Fibroblast of pulmonary artery (primary cell): Measurements from ENCODE around the gene PSMA5.
A peak's percentile ranks its signal among the peaks of the same experiment; 100 is the strongest.
"Not testable (repeated sequence)": the region's sequence is repeated elsewhere in the genome, so short reads cannot be mapped to it uniquely, and the experiment has no call there.

Experiments used
- DNase-seq: peaks from one replicate; pipeline ENCODE4 v3.0.0-alpha.2; 2010; ENCODE audit warnings: low read depth
- H3K4me3 ChIP-seq: replicated peaks from 2 replicates; pipeline ENCODE4 v1.5.1; 2011; ENCODE audit warnings: low read depth, mild to moderate bottlenecking, control low read depth, low read length, moderate library complexity
- TF ChIP-seq, protein P1 (sequence below): IDR thresholded peaks from 2 replicates; pipeline ENCODE4 v1.5.1; 2011; ENCODE audit warnings: mild to moderate bottlenecking, control low read depth, low read length, inconsistent platforms; ENCODE audit errors: missing control alignments

PSMA5 gene

DNA sequence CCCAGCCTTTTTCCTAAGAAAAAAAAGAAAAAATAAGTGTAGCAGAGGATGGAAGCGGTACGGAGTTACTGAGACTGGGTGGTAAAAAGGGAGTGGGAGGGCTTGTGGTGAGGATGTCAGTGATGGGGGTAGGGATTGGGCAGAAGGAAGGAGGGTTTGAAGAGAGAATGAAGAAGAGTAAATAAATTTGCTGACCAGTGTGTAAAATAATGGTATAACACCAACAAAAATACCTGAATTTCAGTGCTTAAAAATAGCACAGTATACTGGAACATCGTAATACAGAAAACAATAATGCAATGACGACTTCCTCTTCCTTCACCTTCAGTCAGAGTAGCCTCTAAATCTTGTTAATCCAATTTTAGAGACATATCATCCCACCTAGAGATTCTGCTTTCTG, 21.3 kb upstream of the PSMA5 start:
- no peak overlapping the region for H3K4me3 ChIP-seq
- DNase-seq: no peak
- TF ChIP-seq, protein P1, sequence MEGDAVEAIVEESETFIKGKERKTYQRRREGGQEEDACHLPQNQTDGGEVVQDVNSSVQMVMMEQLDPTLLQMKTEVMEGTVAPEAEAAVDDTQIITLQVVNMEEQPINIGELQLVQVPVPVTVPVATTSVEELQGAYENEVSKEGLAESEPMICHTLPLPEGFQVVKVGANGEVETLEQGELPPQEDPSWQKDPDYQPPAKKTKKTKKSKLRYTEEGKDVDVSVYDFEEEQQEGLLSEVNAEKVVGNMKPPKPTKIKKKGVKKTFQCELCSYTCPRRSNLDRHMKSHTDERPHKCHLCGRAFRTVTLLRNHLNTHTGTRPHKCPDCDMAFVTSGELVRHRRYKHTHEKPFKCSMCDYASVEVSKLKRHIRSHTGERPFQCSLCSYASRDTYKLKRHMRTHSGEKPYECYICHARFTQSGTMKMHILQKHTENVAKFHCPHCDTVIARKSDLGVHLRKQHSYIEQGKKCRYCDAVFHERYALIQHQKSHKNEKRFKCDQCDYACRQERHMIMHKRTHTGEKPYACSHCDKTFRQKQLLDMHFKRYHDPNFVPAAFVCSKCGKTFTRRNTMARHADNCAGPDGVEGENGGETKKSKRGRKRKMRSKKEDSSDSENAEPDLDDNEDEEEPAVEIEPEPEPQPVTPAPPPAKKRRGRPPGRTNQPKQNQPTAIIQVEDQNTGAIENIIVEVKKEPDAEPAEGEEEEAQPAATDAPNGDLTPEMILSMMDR: no peak

DNA sequence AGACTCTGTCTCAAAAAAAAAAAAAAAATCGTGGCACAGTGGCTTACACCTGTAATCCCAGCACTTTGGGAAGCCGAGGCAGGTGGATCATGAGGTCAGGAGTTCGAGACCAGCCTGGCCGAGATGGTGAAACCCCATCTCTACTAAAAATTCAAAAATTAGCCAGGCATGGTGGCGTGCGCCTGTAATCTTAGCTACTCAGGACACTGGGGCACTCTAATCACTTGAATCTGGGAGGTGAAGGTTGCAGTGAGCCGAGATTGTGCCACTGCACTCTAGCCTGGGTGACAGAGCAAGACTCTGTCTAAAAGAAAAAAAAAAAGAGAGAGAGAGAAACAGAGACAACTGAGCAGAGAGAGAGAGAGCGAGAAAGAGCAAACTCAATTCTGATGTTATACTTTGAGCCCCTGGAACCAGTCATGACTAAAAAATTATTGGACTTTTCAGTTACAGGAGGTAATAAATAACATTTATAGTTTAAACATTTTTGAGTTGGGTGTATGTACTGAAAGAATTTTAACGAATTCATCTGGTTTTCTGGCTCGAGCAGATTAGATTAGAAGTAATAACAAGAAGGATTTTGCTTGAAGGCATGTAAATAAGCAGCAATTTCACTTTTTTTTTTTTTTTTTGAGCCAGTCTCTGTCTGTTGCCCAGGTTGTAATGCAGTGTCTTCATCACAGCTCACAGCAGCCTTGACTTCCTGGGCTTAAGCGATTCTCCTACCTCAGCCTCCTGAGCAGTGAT, 19.9 kb upstream of the PSMA5 start:
- not testable (repeated sequence) for DNase-seq, H3K4me3 ChIP-seq

DNA sequence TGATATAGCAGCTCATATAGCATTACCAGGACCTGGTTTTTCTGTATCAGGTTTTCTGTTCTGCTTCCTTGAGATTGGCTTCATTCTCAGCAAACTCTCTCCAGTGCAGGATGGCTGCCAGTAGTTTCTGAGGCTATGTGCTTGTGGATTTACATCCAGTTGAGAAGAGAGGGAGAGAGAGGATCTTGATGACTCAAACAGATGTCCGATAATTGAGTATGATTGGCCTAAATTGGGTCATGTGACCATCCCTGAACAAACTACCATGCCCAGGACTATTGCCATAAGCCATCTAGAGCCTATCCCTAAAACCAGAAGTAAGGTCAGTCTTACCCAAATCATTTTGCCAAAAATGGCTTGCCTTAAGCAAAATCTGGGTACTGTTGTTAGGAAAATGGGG, 18.1 kb upstream of the PSMA5 start:
- TF ChIP-seq, protein P1: no peak
- no peak for DNase-seq
- H3K4me3 ChIP-seq: no peak overlapping the region

DNA sequence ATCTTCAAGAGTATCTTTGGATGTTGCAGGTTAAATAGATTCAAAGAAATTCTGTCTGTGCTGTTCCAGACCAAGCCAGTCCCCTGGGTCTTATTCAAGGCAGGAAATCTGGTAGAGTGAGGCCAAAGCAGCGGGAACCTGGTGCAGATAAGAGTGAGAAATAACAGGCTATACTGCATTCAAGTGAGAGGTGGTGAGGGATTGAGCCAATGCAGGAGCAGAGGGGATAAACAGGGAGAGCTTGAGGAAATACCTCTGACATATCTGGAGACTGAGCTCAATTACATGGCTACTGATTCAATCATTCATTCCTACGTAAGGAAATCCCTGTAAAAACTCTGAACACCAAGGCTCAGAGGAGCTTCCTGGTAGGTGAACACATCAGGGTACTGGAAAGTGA, 17.2 kb upstream of the PSMA5 start:
- TF ChIP-seq, protein P1: no peak

DNA sequence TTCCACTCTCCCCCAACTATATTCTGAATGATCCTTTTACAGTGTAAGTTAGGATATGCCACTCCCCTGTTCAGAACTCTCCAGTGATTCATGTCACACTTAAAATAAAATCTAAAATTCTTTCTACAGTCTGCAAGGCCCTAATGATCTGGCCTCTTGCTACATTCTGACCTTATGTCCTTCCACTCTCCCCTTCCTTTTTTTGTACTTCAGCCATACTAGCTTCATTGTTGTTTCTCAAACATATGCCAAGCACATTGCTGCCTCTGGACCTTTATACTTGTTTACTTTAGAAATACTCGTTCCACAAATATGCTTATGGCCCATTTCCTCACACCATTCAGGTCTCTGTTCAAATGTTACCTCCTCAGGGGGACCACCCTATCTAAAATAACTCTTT, 14.8 kb upstream of the PSMA5 start:
- no peak overlapping the region for H3K4me3 ChIP-seq
- TF ChIP-seq, protein P1: no peak
- peak; percentile 26 for DNase-seq

More for the DNA sequence above, 17.2 kb upstream of the PSMA5 start:
- H3K4me3 ChIP-seq: no peak overlapping the region
- no peak for DNase-seq

DNA sequence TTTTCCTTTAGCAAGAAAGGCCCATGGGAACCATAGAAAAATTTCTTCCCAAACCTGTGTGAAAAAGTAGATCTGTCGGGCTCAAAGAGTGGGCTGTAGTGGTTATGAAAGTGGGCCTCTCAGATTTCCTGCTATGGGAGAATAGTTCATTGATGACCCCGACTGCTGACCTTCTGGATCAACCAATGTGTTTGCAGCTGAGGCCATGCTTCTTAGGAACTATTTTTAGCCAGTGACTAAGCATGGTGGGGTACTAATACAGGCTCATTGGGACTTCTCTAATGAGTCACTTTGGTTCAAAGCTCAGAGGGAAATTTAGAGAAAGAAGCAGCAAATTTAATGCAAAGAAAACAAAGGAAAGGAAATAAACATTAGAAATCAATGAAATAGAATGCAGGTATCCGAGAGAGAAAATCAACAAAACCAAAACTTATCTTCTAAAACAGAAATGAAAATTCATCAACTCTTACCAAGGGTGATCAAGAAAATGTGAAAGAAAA, 12.6 kb upstream of the PSMA5 start:
- DNase-seq: peak; percentile 85
- H3K4me3 ChIP-seq: no peak overlapping the region
- TF ChIP-seq, protein P1: no peak

DNA sequence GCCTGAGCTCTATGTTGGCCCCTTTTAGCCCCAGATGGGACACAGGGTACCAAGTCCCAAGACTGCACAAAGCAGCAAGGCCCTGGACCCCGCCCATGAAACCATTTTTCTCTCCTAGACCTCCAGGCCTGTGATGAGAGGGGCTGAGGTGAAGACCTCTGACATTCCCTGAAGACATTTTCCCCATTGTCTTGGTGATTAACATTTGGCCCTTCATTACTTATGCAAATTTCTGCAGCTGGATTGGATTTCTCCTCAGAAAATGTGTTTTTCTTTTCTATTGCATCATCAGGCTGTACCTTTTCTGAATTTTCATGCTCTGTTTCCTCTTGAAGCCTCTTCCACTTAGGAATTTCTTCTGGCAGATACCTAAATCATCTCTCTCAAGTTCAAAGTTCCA, 8.2 kb upstream of the PSMA5 start:
- no peak for DNase-seq
- TF ChIP-seq, protein P1: no peak

More for the DNA sequence above, 8.2 kb upstream of the PSMA5 start:
- H3K4me3 ChIP-seq: no peak overlapping the region
